ENCODE results near the gene PSD4.

Gene PSD4

DNA sequence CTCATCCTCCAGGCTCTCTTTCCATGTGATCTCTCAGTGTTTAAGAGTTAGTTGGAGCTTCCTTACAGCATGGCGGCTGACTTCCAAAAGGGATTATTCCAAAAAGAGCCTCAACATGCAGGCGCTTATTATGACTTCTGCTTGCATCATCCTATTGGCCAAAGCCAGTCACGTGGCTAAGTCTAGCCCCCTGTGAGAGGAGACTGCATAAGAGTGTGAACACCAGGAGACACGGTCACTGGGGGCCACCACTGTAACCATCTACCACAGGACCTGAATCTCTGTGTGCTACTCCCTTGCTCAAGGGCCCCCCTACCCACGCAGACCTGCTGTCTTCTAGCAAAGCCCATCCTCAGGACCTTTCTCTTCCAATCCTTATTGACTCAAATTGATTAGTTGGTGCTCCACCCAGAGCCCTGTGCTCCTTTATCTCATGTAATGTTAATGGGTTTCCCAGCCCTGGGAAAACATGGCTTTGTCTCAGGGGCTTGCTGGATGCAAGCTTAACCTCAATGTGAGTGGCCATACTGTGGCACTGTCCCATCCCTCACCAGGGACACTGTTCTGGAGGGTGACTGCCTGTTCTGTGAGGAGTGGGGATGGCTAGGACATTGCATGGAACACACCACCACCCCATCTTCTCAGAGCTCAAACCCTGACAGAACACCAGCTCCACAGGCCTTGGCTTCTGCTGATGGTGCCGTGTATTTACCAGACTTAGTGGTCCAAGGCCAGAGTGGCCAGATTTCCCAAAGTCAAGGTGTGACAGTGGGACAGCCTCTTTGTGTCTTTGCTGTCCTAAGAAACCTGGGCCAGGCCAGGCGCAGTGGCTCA is 42.2 kb upstream of the PSD4 start:
- TF ChIP-seq, protein P1, sequence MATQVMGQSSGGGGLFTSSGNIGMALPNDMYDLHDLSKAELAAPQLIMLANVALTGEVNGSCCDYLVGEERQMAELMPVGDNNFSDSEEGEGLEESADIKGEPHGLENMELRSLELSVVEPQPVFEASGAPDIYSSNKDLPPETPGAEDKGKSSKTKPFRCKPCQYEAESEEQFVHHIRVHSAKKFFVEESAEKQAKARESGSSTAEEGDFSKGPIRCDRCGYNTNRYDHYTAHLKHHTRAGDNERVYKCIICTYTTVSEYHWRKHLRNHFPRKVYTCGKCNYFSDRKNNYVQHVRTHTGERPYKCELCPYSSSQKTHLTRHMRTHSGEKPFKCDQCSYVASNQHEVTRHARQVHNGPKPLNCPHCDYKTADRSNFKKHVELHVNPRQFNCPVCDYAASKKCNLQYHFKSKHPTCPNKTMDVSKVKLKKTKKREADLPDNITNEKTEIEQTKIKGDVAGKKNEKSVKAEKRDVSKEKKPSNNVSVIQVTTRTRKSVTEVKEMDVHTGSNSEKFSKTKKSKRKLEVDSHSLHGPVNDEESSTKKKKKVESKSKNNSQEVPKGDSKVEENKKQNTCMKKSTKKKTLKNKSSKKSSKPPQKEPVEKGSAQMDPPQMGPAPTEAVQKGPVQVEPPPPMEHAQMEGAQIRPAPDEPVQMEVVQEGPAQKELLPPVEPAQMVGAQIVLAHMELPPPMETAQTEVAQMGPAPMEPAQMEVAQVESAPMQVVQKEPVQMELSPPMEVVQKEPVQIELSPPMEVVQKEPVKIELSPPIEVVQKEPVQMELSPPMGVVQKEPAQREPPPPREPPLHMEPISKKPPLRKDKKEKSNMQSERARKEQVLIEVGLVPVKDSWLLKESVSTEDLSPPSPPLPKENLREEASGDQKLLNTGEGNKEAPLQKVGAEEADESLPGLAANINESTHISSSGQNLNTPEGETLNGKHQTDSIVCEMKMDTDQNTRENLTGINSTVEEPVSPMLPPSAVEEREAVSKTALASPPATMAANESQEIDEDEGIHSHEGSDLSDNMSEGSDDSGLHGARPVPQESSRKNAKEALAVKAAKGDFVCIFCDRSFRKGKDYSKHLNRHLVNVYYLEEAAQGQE (IDR thresholded peaks at IDR 0.05; ENCODE audit: insufficient replicate concordance, low read depth) = no peak
- TF ChIP-seq, protein P2, sequence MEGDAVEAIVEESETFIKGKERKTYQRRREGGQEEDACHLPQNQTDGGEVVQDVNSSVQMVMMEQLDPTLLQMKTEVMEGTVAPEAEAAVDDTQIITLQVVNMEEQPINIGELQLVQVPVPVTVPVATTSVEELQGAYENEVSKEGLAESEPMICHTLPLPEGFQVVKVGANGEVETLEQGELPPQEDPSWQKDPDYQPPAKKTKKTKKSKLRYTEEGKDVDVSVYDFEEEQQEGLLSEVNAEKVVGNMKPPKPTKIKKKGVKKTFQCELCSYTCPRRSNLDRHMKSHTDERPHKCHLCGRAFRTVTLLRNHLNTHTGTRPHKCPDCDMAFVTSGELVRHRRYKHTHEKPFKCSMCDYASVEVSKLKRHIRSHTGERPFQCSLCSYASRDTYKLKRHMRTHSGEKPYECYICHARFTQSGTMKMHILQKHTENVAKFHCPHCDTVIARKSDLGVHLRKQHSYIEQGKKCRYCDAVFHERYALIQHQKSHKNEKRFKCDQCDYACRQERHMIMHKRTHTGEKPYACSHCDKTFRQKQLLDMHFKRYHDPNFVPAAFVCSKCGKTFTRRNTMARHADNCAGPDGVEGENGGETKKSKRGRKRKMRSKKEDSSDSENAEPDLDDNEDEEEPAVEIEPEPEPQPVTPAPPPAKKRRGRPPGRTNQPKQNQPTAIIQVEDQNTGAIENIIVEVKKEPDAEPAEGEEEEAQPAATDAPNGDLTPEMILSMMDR (IDR thresholded peaks at IDR 0.05; ENCODE audit: insufficient read depth, low read length) = no peak
- TF ChIP-seq POLR2AphosphoS5 (IDR thresholded peaks at IDR 0.05; ENCODE audit: low read depth) = no peak
- no peak overlapping the region for H3K27ac ChIP-seq (replicated peaks)
- H3K27me3 ChIP-seq (ENCODE audit: insufficient read depth, poor library complexity, severe bottlenecking) = no peaks in the 10 kb centered on the region
- H3K4me3 ChIP-seq (replicated peaks; ENCODE audit: insufficient read depth, low read length) = no peak overlapping the region
- no peak for DNase-seq (ENCODE audit: low read depth in 1 of 2, low spot score in 1 of 2)

DNA sequence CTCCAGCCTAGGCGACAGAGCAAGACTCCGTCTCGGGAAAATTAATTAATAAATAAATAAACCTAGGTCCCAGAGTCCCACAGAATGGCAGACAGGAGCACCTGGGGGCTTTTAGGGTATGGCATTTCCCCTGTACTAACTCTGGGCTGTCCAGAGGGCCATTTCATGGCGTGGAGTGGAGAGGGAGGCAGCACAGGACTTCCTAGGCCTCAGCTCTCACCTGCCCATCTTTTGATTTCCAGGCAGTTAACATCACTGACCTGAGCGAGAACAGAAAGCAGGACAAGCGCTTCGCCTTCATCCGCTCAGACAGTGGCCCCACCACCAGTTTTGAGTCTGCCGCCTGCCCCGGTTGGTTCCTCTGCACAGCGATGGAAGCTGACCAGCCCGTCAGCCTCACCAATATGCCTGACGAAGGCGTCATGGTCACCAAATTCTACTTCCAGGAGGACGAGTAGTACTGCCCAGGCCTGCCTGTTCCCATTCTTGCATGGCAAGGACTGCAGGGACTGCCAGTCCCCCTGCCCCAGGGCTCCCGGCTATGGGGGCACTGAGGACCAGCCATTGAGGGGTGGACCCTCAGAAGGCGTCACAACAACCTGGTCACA is 41.3 kb upstream of the PSD4 start:
- no peak for DNase-seq (ENCODE audit: low read depth in 1 of 2, low spot score in 1 of 2)
- Histone ChIP-seq H3K27ac (replicated peaks) (no peak overlapping the region), H3K4me3 (replicated peaks; ENCODE audit: insufficient read depth, low read length) (no peak overlapping the region), H3K27me3 (ENCODE audit: insufficient read depth, poor library complexity, severe bottlenecking) (no peaks in the 10 kb centered on the region)
- TF ChIP-seq POLR2AphosphoS5 (IDR thresholded peaks at IDR 0.05; ENCODE audit: low read depth) (no peak), SPI1 (IDR thresholded peaks at IDR 0.05; ENCODE audit: borderline replicate concordance, low read depth) (no peak), GABPA (IDR thresholded peaks at IDR 0.05; ENCODE audit: low read depth) (no peak)
- TF ChIP-seq, protein P1 (IDR thresholded peaks at IDR 0.05; ENCODE audit: insufficient replicate concordance, low read depth) = no peak
- TF ChIP-seq, protein P2 (IDR thresholded peaks at IDR 0.05; ENCODE audit: insufficient read depth, low read length) = no peak

DNA sequence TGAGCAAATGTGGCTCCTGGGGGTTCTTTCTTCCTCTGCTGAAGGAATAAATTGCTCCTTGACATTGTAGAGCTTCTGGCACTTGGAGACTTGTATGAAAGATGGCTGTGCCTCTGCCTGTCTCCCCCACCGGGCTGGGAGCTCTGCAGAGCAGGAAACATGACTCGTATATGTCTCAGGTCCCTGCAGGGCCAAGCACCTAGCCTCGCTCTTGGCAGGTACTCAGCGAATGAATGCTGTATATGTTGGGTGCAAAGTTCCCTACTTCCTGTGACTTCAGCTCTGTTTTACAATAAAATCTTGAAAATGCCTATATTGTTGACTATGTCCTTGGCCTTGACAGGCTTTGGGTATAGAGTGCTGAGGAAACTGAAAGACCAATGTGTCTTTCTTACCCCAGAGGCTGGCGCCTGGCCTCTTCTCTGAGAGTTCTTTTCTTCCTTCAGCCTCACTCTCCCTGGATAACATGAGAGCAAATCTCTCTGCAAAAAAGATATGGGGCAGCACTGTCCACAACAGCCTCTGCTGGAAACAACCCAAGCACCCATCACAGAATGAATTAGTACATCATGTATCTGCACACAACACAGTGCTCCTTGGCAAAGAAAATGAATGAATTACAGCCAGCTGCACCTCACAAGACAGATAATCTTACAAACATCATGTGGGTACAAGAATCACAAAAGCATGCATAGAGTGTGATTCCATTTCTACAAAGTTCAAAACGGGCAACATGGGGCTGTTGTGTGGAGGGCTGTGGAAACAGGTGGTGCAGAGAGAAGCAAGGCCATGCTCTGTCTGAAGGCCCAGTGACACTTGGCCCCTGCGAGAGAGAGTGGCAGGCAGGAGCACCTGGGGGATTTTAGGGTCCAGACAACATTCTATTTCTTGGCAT is 39.8 kb upstream of the PSD4 start:
- TF ChIP-seq, protein P2 (IDR thresholded peaks at IDR 0.05; ENCODE audit: insufficient read depth, low read length) = no peak
- no peak for TF ChIP-seq GABPA (IDR thresholded peaks at IDR 0.05; ENCODE audit: low read depth)
- TF ChIP-seq SPI1 (IDR thresholded peaks at IDR 0.05; ENCODE audit: borderline replicate concordance, low read depth) = no peak
- TF ChIP-seq, protein P1 (IDR thresholded peaks at IDR 0.05; ENCODE audit: insufficient replicate concordance, low read depth) = no peak
- TF ChIP-seq POLR2AphosphoS5 (IDR thresholded peaks at IDR 0.05; ENCODE audit: low read depth) = no peak
- no peak overlapping the region for H3K27ac ChIP-seq (replicated peaks)
- DNase-seq (ENCODE audit: low read depth in 1 of 2, low spot score in 1 of 2) = no peak
- H3K27me3 ChIP-seq (ENCODE audit: insufficient read depth, poor library complexity, severe bottlenecking) = no peaks in the 10 kb centered on the region
- H3K4me3 ChIP-seq (replicated peaks; ENCODE audit: insufficient read depth, low read length) = no peak overlapping the region
